ENCODE measurements around the gene PODNL1. TPM values are rescaled to one million over a fixed set of nuclear protein-coding genes. Genes with fewer than 3 reads are reported as not detected.

PODNL1 gene
- total RNA-seq, 1 experiment from 2014 or later = not detected

DNA sequence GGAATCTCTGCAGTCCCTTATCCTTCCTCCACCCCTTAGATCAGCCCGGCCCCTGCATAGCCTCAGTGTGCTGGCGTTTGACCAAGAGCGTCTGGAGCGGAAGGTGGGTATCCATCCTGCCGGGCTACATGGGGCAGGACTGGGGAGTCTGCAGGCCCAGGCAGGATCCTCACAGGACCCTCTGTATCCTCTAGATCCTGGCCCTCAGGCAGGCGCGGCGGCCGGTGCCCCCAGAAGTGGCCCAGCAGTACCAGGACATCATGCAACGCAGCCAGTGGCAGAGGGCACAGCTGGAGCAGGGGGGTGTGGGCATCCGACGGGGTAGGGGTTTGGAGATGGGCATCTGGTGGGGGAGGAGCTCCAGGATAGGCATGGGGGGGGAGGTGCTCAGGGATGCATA lies 8.9 kb downstream of the PODNL1 start:
- TF ChIP-seq, protein P1, sequence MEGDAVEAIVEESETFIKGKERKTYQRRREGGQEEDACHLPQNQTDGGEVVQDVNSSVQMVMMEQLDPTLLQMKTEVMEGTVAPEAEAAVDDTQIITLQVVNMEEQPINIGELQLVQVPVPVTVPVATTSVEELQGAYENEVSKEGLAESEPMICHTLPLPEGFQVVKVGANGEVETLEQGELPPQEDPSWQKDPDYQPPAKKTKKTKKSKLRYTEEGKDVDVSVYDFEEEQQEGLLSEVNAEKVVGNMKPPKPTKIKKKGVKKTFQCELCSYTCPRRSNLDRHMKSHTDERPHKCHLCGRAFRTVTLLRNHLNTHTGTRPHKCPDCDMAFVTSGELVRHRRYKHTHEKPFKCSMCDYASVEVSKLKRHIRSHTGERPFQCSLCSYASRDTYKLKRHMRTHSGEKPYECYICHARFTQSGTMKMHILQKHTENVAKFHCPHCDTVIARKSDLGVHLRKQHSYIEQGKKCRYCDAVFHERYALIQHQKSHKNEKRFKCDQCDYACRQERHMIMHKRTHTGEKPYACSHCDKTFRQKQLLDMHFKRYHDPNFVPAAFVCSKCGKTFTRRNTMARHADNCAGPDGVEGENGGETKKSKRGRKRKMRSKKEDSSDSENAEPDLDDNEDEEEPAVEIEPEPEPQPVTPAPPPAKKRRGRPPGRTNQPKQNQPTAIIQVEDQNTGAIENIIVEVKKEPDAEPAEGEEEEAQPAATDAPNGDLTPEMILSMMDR (IDR thresholded peaks at IDR 0.05; ENCODE audit: insufficient read depth in 1 of 2, low read depth in 1 of 2, low read length in 1 of 2, severe bottlenecking in 1 of 2, unreplicated experiment in 1 of 2) = no peak
- H3K9me3 ChIP-seq = no peaks in the 10 kb centered on the region
- intact Hi-C loops (cut with micrococcal nuclease; ENCODE audit: unreplicated experiment) = no loop called here
- H3K4me1 Mint-ChIP-seq (ENCODE audit: low read depth, unreplicated experiment) = no peaks in the 10 kb centered on the region
- POLR2A ChIA-PET = no interaction called here
- H3K27me3 ChIP-seq (replicated peaks; ENCODE audit: control insufficient read depth, insufficient read depth, low read length) = no peaks in the 10 kb centered on the region
- no peak overlapping the region for H3K4me3 ChIP-seq (ENCODE audit: low read depth, low read length)
- H3K9me3 Mint-ChIP-seq (ENCODE audit: unreplicated experiment) = no peaks in the 10 kb centered on the region
- H3K4me1 ChIP-seq = no peaks in the 10 kb centered on the region
- CTCF ChIA-PET = no interaction called here
- H3K27ac Mint-ChIP-seq (ENCODE audit: unreplicated experiment) = no peak overlapping the region
- BruUV-seq (replicated peaks) = no TSS peak
- peaks cover 31% of the 10 kb centered on the region for H3K36me3 Mint-ChIP-seq (ENCODE audit: insufficient read depth, unreplicated experiment)
- no peak overlapping the region for H3K4me3 Mint-ChIP-seq (ENCODE audit: unreplicated experiment)
- no peaks in the 10 kb centered on the region for H3K27me3 Mint-ChIP-seq (ENCODE audit: insufficient read depth, unreplicated experiment)
- no peaks in the 10 kb centered on the region for H3K36me3 ChIP-seq (ENCODE audit: control insufficient read depth, insufficient read depth, low read length)
- no peak for DNase-seq

DNA sequence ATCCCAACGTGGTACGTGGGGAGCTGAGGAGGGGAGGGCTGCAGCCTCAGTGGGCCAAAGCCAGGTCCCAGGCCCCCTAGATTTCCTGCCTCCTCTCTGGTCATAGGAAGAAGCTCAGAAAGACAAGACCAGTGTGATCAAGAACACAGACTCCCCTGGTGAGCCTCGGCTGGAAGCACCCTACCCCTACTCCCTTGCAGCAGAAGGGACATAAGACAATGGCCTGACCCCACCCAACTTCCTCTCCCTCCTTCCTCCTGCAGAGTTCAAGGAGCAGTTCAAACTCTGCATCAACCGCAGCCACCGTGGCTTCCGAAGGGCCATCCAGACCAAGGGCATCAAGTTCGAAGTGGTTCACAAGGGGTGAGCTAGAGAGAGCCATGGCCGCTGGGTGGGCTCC lies 11.5 kb downstream of the PODNL1 start:
- Histone ChIP-seq H3K27me3 (replicated peaks; ENCODE audit: control insufficient read depth, insufficient read depth, low read length) (no peaks in the 10 kb centered on the region), H3K36me3 (ENCODE audit: control insufficient read depth, insufficient read depth, low read length) (peaks cover under 1% of the 10 kb centered on the region; the same call in 1 of the 2 replicates), H3K4me1 (no peaks in the 10 kb centered on the region), H3K9me3 (no peaks in the 10 kb centered on the region), H3K4me3 (ENCODE audit: low read depth, low read length) (no peak overlapping the region)
- no peak for DNase-seq
- ChIA-PET CTCF (no interaction called here), POLR2A (no interaction called here)
- Mint-ChIP-seq H3K4me1 (ENCODE audit: low read depth, unreplicated experiment) (no peaks in the 10 kb centered on the region), H3K9me3 (ENCODE audit: unreplicated experiment) (no peaks in the 10 kb centered on the region), H3K36me3 (ENCODE audit: insufficient read depth, unreplicated experiment) (peaks cover 50% of the 10 kb centered on the region), H3K27me3 (ENCODE audit: insufficient read depth, unreplicated experiment) (no peaks in the 10 kb centered on the region), H3K4me3 (ENCODE audit: unreplicated experiment) (no peak overlapping the region), H3K27ac (ENCODE audit: unreplicated experiment) (no peak overlapping the region)
- BruUV-seq (replicated peaks) = no TSS peak
- intact Hi-C loops (cut with micrococcal nuclease; ENCODE audit: unreplicated experiment) = no loop called here
- TF ChIP-seq, protein P1 (IDR thresholded peaks at IDR 0.05; ENCODE audit: insufficient read depth in 1 of 2, low read depth in 1 of 2, low read length in 1 of 2, severe bottlenecking in 1 of 2, unreplicated experiment in 1 of 2) = no peak

DNA sequence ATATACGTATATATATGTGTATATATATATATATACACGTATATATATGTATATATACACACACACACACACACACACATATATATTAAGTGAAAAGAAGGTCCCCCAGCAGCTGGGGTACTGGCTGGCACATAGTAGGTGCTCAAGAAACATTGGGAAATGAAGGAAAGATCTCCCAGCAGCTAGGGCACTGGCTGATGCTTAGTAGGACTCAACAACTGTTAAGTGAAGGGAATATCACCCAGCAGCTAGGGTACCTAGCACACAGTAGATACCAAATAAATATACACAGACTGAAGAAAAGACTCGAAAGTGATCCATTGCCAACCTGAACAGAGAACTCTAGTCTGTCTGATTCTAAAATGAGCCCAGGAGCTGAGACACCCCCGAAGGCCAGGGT lies 12.2 kb downstream of the PODNL1 start:
- Histone ChIP-seq H3K9me3 (no peaks in the 10 kb centered on the region), H3K27me3 (replicated peaks; ENCODE audit: control insufficient read depth, insufficient read depth, low read length) (no peaks in the 10 kb centered on the region), H3K36me3 (ENCODE audit: control insufficient read depth, insufficient read depth, low read length) (peaks cover 2% of the 10 kb centered on the region), H3K4me3 (ENCODE audit: low read depth, low read length) (no peak overlapping the region), H3K4me1 (no peaks in the 10 kb centered on the region)
- H3K27ac Mint-ChIP-seq (ENCODE audit: unreplicated experiment) = no peak overlapping the region
- BruUV-seq (replicated peaks) = no TSS peak
- TF ChIP-seq, protein P1 (IDR thresholded peaks at IDR 0.05; ENCODE audit: insufficient read depth in 1 of 2, low read depth in 1 of 2, low read length in 1 of 2, severe bottlenecking in 1 of 2, unreplicated experiment in 1 of 2) = no peak
- peaks cover 57% of the 10 kb centered on the region for H3K36me3 Mint-ChIP-seq (ENCODE audit: insufficient read depth, unreplicated experiment)
- ChIA-PET POLR2A (interaction anchor here (0.6 kb wide), 1 partner anchor 25 kb away, joined by 6 read pairs; no protein-coding TSS in a partner anchor), CTCF (no interaction called here)
- H3K27me3 Mint-ChIP-seq (ENCODE audit: insufficient read depth, unreplicated experiment) = no peaks in the 10 kb centered on the region
- no peak overlapping the region for H3K4me3 Mint-ChIP-seq (ENCODE audit: unreplicated experiment)
- DNase-seq = no peak
- no peaks in the 10 kb centered on the region for H3K4me1 Mint-ChIP-seq (ENCODE audit: low read depth, unreplicated experiment)
- intact Hi-C loops (cut with micrococcal nuclease; ENCODE audit: unreplicated experiment) = no loop called here
- H3K9me3 Mint-ChIP-seq (ENCODE audit: unreplicated experiment) = no peaks in the 10 kb centered on the region

Measured in Caco-2 (cell line).